HepG2 (cell line): ENCODE measurements around the gene AGGF1. TPM values are rescaled to one million over a fixed set of nuclear protein-coding genes. Genes with fewer than 3 reads are reported as not detected.
A peak's percentile ranks its signal among the peaks of the same experiment; 100 is the strongest.

Source experiments
- BCL6 ChIP-seq: IDR thresholded peaks from 2 replicates; pipeline ENCODE4 v1.6.1; 2016; ENCODE audit warnings: missing genetic modification reagents, missing compliant biosample characterization
- BHLHE40 ChIP-seq: IDR thresholded peaks from 2 replicates; pipeline ENCODE4 v1.6.1; 2011; ENCODE audit warnings: low read length, improper control_type of control experiment
- GABPA ChIP-seq, 2 experiments: IDR thresholded peaks; 2 replicates each; pipeline ENCODE4 v1.6.1; 2011 to 2016; ENCODE audit warnings: low read depth in 2 of 2, low read length in 1 of 2, missing biosample characterization in 1 of 2, missing genetic modification characterization in 1 of 2
- HCFC1 ChIP-seq: fragments of 150-350 bp; IDR thresholded peaks from 2 replicates; pipeline ENCODE4 v1.6.1; 2014; ENCODE audit warnings: low read depth, low read length
- ISL2 ChIP-seq: sonication (generic); formaldehyde crosslinking; IDR thresholded peaks from 2 replicates; pipeline ENCODE4 v1.5.0; 2020; ENCODE audit warnings: missing genetic modification reagents
- KLF15 ChIP-seq: sonication (generic); formaldehyde crosslinking; IDR thresholded peaks from 2 replicates; pipeline ENCODE4 v1.8.1; 2023; ENCODE audit warnings: borderline replicate concordance, mild to moderate bottlenecking, inconsistent platforms, missing genetic modification reagents, mixed read lengths
- ONECUT2 ChIP-seq: sonication (generic); formaldehyde crosslinking; IDR thresholded peaks from 2 replicates; pipeline ENCODE4 v1.4.0; 2020; ENCODE audit warnings: missing genetic modification reagents
- PLSCR1 ChIP-seq: sonication (generic); formaldehyde crosslinking; IDR thresholded peaks from 2 replicates; pipeline ENCODE4 v1.5.0; 2020; ENCODE audit warnings: missing genetic modification reagents, mild to moderate bottlenecking, borderline replicate concordance
- RARA ChIP-seq: IDR thresholded peaks from 2 replicates; pipeline ENCODE4 v1.6.1; 2016; ENCODE audit warnings: missing genetic modification reagents, missing compliant biosample characterization
- SKIL ChIP-seq: sonication (generic); formaldehyde crosslinking; IDR thresholded peaks from 2 replicates; pipeline ENCODE4 v1.8.0; 2022; ENCODE audit warnings: missing genetic modification reagents, mild to moderate bottlenecking, moderate library complexity, borderline replicate concordance
- THAP11 ChIP-seq: IDR thresholded peaks from 2 replicates; pipeline ENCODE4 v1.6.1; 2016; ENCODE audit warnings: missing biosample characterization, missing genetic modification reagents
- TMF1 ChIP-seq: sonication (generic); formaldehyde crosslinking; IDR thresholded peaks from 2 replicates; pipeline ENCODE4 v1.8.1; 2022; ENCODE audit warnings: low read depth, missing genetic modification reagents
- ZFP36L1 ChIP-seq: sonication (generic); formaldehyde crosslinking; IDR thresholded peaks from 2 replicates; pipeline ENCODE4 v1.8.0; 2022; ENCODE audit warnings: mild to moderate bottlenecking, missing genetic modification reagents, moderate library complexity
- ZMYM4 ChIP-seq: sonication (generic); formaldehyde crosslinking; IDR thresholded peaks from 2 replicates; pipeline ENCODE4 v1.8.1; 2023; ENCODE audit warnings: mild to moderate bottlenecking, missing genetic modification reagents
- ZNF510 ChIP-seq: sonication (generic); formaldehyde crosslinking; IDR thresholded peaks from 2 replicates; pipeline ENCODE4 v1.4.0; 2020; ENCODE audit warnings: low read depth, mild to moderate bottlenecking, missing genetic modification reagents
- ZNF558 ChIP-seq: sonication (generic); formaldehyde crosslinking; IDR thresholded peaks from 2 replicates; pipeline ENCODE4 v1.9.0; 2022; ENCODE audit warnings: mild to moderate bottlenecking, missing genetic modification reagents, borderline replicate concordance
- ZNF792 ChIP-seq: IDR thresholded peaks from 2 replicates; pipeline ENCODE4 v1.6.1; 2016
- ZSCAN5A ChIP-seq: sonication (generic); formaldehyde crosslinking; IDR thresholded peaks from 2 replicates; pipeline ENCODE4 v1.8.0; 2022; ENCODE audit warnings: mild to moderate bottlenecking, missing genetic modification reagents, borderline replicate concordance
- polyA plus RNA-seq, 8 experiments: library from polyadenylated mRNA; depleted of rRNA in 3 of 8; stranded (reverse) in 7 of 8; unstranded in 1 of 8; fragments of >200 nt; fragmentation: Illumina TruSeq in 4 of 8; extraction: Trizol in 4 of 8; gene quantifications; 2 replicates each; pipeline versions ENCODE4 v1.2.1 to v1.2.3, GENCODE V29; 2011 to 2016; ENCODE audit warnings: low read depth in 4 of 8, missing spikeins in 1 of 8, mixed read lengths in 1 of 8; ENCODE audit not compliant: insufficient read depth in 1 of 8
- total RNA-seq, 5 experiments: library from RNA; depleted of rRNA; stranded (reverse); fragments of >200 nt; fragmentation: Illumina TruSeq; extraction: Trizol; gene quantifications; 2 replicates each; pipeline ENCODE4 v1.2.3, GENCODE V29; 2016; ENCODE audit warnings: low read depth in 1 of 5
- TF ChIP-seq, protein P1 (sequence below): sonication (generic); formaldehyde crosslinking; IDR thresholded peaks from 2 replicates; pipeline ENCODE4 v1.4.0; 2020; ENCODE audit warnings: missing genetic modification reagents, mild to moderate bottlenecking, borderline replicate concordance
- TF ChIP-seq, protein P2 (sequence below): sonication (generic); formaldehyde crosslinking; IDR thresholded peaks from 2 replicates; pipeline ENCODE4 v1.8.1; 2023; ENCODE audit warnings: missing genetic modification reagents, mild to moderate bottlenecking, borderline replicate concordance
- TF ChIP-seq, protein P3 (sequence below): sonication (generic); formaldehyde crosslinking; IDR thresholded peaks from 2 replicates; pipeline ENCODE4 v1.5.0; 2020; ENCODE audit warnings: missing genetic modification reagents

The AGGF1 gene
- total and polyA plus RNA-seq, 2 of the 13 experiments (the other 11 are each of a cell fraction or from before 2014, with no cell fraction given): 12.9 to 15.5 TPM

DNA sequence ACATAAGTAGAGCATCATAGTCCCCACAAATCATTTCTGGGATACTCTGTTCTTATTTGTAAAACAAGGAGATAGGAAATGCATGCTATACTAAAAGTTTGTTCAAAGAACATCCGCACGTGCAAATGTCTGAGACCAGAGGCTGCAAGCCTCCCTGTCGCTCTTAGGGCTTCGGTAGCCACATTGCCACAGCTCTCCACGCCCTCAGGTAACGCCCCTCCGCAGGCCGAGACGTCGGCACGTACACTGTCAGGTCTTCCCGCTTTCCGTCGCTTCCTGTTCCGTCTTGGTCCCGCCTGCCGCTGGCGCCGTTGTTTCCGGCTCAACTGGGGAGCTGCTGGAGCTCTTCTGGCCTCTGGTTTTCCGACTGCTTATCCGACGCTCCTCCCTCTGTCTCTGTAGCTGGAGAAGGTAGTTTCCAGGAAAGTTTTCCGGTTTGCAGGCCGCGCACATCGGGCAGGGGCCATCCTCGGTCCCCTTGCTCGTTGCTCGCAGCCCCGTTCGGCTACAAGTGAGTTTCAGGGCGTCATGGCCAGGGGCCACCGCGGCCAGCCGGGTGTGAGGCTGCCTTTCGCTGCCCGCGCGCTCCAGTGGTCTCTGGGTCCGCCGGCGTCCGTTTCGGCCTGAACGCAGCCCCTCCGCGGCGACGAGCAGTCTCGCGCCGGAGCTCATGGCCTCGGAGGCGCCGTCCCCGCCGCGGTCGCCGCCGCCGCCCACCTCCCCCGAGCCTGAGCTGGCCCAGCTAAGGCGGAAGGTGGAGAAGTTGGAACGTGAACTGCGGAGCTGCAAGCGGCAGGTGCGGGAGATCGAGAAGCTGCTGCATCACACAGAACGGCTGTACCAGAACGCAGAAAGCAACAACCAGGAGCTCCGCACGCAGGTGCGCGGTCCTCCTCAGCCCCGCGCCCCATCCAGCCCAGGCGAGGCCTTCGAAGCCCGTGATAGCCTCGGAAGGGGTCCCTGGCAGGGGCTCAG lies at the start of gene AGGF1 (continued):
- TF ChIP-seq ISL2 (CRISPR knock-in tag) (0 out of 2 replicates have a peak, but pooled peaks have one; percentile 40), ZSCAN5A (CRISPR knock-in tag) (peak; percentile 87), THAP11 (peak; percentile 92), ZFP36L1 (CRISPR knock-in tag) (peak; percentile 54; the same call in 1 of the 2 replicates), SKIL (CRISPR knock-in tag) (0 out of 2 replicates have a peak, but pooled peaks have one; percentile 29), ONECUT2 (CRISPR knock-in tag) (0 out of 2 replicates have a peak, but pooled peaks have one; percentile 15), ZNF792 (CRISPR knock-in tag) (peak; percentile 62; the same call in 1 of the 2 replicates), BHLHE40 (peak; percentile 74; the same call in 1 of the 2 replicates), BCL6 (peak; percentile 39; the same call in 1 of the 2 replicates), ZNF510 (CRISPR knock-in tag) (0 out of 2 replicates have a peak, but pooled peaks have one; percentile 29), PLSCR1 (CRISPR knock-in tag) (0 out of 2 replicates have a peak, but pooled peaks have one; percentile 80), ZMYM4 (peak; percentile 95), GABPA (IDR thresholded peaks at IDR 0.05; ENCODE audit: low read depth, low read length) (peak; percentile 94), GABPA (CRISPR knock-in tag; IDR thresholded peaks at IDR 0.05; ENCODE audit: low read depth) (peak; percentile 98), ZNF558 (peak; percentile 80; the same call in 1 of the 2 replicates), RARA (CRISPR knock-in tag) (peak; percentile 54), HCFC1 (peak; percentile 41; the same call in 1 of the 2 replicates), KLF15 (CRISPR knock-in tag) (0 out of 2 replicates have a peak, but pooled peaks have one; percentile 20), TMF1 (CRISPR knock-in tag) (peak; percentile 17; the same call in 1 of the 2 replicates)
- TF ChIP-seq, protein P1, sequence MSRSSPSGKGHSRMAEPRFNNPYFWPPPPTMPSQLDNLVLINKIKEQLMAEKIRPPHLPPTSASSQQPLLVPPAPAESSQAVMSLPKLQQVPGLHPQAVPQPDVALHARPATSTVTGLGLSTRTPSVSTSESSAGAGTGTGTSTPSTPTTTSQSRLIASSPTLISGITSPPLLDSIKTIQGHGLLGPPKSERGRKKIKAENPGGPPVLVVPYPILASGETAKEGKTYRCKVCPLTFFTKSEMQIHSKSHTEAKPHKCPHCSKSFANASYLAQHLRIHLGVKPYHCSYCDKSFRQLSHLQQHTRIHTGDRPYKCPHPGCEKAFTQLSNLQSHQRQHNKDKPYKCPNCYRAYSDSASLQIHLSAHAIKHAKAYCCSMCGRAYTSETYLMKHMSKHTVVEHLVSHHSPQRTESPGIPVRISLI: no peak
- TF ChIP-seq, protein P2, sequence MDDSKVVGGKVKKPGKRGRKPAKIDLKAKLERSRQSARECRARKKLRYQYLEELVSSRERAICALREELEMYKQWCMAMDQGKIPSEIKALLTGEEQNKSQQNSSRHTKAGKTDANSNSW (CRISPR knock-in tag): peak; percentile 15; the same call in 1 of the 2 replicates
- TF ChIP-seq, protein P3, sequence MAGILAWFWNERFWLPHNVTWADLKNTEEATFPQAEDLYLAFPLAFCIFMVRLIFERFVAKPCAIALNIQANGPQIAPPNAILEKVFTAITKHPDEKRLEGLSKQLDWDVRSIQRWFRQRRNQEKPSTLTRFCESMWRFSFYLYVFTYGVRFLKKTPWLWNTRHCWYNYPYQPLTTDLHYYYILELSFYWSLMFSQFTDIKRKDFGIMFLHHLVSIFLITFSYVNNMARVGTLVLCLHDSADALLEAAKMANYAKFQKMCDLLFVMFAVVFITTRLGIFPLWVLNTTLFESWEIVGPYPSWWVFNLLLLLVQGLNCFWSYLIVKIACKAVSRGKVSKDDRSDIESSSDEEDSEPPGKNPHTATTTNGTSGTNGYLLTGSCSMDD (CRISPR knock-in tag): no peak
